ENCODE results near the gene OR5L2. TPM values are rescaled to one million over a fixed set of nuclear protein-coding genes. Genes with fewer than 3 reads are reported as not detected.

OR5L2 gene
- not detected in 2 replicates for total RNA-seq

DNA sequence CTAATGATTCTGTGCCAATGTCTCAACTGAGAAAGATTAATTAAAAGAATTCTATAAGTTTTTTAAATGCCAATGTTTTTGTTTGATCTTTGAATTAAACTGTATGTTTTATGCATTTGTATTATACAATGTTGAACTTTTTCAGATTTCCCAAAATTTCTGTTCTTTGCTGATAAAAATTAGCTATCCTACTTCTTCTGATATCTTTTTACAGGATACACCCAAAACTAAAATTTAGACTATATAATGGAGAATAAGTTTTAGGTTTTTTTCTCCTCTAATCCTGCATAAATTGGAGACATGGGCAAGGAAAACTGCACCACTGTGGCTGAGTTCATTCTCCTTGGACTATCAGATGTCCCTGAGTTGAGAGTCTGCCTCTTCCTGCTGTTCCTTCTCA lies at the start of gene OR5L2:
OR5L2 (plus strand) TSS at position 301 of the 400 bp plus-strand sequence; CDS start at position 301, 0 bp downstream.

DNA sequence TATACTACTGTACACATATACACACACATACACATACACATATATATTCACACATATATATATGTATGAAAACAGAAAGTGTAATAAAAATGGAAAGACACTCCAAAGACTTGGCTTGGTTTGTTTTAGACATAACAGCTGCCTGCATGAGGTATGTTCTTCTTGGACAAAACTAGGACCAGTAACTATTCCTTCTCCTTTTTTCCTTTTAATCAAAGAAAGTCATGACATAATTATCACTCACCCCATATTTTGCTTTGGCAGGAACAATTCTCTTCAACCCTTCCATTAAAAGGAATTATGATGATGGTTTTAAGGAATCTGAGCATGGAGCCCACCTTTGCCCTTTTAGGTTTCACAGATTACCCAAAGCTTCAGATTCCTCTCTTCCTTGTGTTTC lies 31.8 kb upstream of the OR5L2 start, which contains the start of gene OR5D14:
OR5D14 (plus strand) TSS at position 301 of the 400 bp plus-strand sequence; CDS start at position 301, 0 bp downstream.

DNA sequence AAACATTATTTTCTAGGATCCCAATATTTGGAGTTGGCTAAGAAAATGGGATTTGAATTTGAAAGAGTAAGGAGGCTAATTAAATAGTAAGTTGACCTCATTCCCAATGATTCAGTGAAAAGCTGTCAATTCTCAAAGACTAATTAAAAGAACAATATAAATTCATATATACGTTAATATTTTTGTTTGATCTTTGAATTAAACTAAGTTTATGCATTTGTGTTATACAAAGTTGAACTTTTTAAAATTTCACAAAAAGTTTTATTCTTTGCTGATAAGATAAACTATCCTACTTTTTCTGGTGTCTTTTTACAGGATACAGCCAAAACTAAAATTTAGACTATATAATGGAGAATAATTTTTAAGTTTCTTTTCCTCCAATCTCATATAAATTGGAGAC lies 16.0 kb upstream of the OR5L2 start, which contains the start of gene OR5L1:
OR5L1 (plus strand) TSS at position 301 of the 400 bp plus-strand sequence. CDS start 100 bp downstream, outside the sequence.

GRCh38 chr11:55819330-55819729 lies 7.7 kb upstream of the OR5L2 start, which contains the start of gene OR5D18:
Gene OR5D18, plus strand, starts transcription at chr11:55819630. Its CDS starts 0 bp downstream, at chr11:55819630.

DNA sequence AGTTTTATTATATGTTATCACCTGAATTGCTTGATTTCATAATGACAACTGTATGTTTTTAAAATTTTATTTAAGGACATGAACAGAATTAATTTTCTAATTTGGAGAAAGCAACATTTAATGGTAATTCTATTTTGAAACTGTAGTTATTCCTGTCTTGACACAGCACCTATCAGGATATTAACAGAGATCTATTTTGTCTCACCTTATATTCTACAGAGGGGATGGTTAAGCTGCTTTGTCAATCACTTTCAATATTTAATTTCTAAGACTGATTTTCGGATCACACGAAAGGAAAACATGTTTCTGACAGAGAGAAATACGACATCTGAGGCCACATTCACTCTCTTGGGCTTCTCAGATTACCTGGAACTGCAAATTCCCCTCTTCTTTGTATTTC lies 11.4 kb downstream of the OR5L2 start, which contains the start of gene OR5D16:
OR5D16 (plus strand) TSS at position 301 of the 400 bp plus-strand sequence; CDS start at position 301, 0 bp downstream.

Other genes with a start within 250 kb of the OR5L2 start
- not detected in 2 replicates for gene OR4C11, start 219.6 kb upstream of the OR5L2 start, total RNA-seq
- gene OR4P4, start 192.1 kb upstream of the OR5L2 start, total RNA-seq, result not detected in 2 replicates
- gene OR4S2, start 178.9 kb upstream of the OR5L2 start, total RNA-seq, result not detected in 2 replicates
- gene OR4C6, start 165.0 kb upstream of the OR5L2 start, total RNA-seq, result not detected in 2 replicates
- gene OR5D13, start 53.8 kb upstream of the OR5L2 start, total RNA-seq, result not detected in 2 replicates
- gene OR5D14, start 31.7 kb upstream of the OR5L2 start, total RNA-seq, result not detected in 2 replicates
- gene OR5L1, start 15.9 kb upstream of the OR5L2 start, total RNA-seq, result not detected in 2 replicates
- gene OR5D18, start 7.6 kb upstream of the OR5L2 start, total RNA-seq, result not detected in 2 replicates
- not detected in 2 replicates for gene OR5D16, start 11.5 kb downstream of the OR5L2 start, total RNA-seq
- gene TRIM51, start 56.1 kb downstream of the OR5L2 start, total RNA-seq, result not detected in 2 replicates
- not detected in 2 replicates for gene OR5W2, start 87.4 kb downstream of the OR5L2 start, total RNA-seq
- not detected in 2 replicates for gene OR5I1, start 109.2 kb downstream of the OR5L2 start, total RNA-seq
- not detected in 2 replicates for gene OR10AG1, start 142.7 kb downstream of the OR5L2 start, total RNA-seq
- not detected in 2 replicates for gene OR5F1, start 167.4 kb downstream of the OR5L2 start, total RNA-seq
- under 0.01 TPM in 1 of 2 replicates, not detected in the other for gene OR5AS1, start 200.4 kb downstream of the OR5L2 start, total RNA-seq